ENCODE results near the gene TPSB2. TPM values are rescaled to one million over a fixed set of nuclear protein-coding genes. Genes with fewer than 3 reads are reported as not detected.

TPSB2 gene
- total RNA-seq, 1 donor: not detected

DNA sequence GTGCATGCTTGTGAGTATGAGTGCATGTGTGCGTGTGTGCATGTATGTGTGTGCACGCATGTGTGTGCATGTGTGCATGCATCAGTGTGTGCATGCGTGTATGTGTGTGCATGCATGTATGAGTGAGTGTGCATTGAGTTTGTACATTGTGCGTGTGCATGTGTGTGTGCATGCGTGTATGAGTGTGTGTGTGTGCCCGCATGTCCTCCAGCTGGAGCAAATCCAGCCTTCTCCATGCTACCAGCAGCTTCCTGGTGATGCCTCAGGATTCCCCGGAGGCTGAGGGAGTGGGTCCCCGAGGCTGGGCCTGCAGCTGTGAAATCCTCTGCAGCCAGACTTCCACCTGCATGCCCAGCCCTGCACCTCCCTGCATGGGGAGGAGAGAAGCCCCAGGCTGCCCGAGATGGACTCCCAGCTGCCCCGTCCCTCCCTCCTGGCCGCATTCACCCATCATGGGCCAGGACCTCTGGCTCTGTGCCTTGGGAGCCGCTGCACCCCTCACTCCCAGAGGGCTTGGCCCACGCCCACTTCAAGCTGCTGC lies 35.2 kb upstream of the TPSB2 start:
- no peak for TF ChIP-seq CTCF (IDR thresholded peaks at IDR 0.05; ENCODE audit: insufficient read depth, low read length)
- DNase-seq (ENCODE audit: low read depth): no peak
- no peak overlapping the region for H3K4me3 ChIP-seq (ENCODE audit: low read depth, low read length)

GRCh38 chr16:1264345-1265089 lies 34.5 kb upstream of the TPSB2 start:
- no peak overlapping the region for H3K4me3 ChIP-seq (ENCODE audit: low read depth, low read length)
- no peak for DNase-seq (ENCODE audit: low read depth)
- TF ChIP-seq CTCF (IDR thresholded peaks at IDR 0.05; ENCODE audit: insufficient read depth, low read length): no peak

DNA sequence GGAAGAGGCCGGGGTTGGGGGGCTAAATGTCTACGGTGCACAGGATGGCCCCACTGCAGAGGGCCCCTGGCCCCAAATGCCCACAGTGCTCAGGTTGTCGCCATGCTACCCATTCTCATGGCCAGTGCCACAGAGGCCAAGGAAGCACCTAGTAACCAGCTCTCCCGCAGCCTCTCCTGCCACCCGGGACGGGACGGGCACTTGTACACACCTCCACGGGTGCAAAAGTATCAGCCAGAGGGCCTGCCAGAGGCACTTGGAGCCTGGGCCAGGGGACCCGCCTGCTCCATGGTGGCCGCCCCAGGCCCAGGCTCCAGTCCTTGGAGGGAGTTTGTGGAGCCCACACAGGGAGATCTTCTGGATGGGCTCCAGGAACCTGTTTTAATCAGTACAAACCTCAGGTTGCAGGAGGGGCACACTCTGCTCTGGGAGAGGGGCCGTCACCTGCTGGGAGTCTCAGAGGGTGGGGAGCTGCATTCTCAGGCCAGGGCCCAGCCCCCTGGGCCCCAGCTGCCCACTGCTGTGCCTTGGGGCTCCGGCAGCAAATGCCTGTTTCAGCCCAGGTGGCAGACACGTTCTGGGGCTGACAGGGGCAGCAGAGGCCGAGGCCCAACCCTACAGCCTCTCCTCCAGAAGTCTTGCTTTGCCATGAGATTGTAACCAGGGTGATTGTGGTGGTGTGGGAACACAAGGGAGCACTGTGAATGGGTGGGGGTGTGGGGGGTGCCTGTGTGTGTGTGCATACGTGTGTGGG lies 33.8 kb upstream of the TPSB2 start:
- no peak overlapping the region for H3K4me3 ChIP-seq (ENCODE audit: low read depth, low read length)
- no peak for DNase-seq (ENCODE audit: low read depth)
- no peak for TF ChIP-seq CTCF (IDR thresholded peaks at IDR 0.05; ENCODE audit: insufficient read depth, low read length)

DNA sequence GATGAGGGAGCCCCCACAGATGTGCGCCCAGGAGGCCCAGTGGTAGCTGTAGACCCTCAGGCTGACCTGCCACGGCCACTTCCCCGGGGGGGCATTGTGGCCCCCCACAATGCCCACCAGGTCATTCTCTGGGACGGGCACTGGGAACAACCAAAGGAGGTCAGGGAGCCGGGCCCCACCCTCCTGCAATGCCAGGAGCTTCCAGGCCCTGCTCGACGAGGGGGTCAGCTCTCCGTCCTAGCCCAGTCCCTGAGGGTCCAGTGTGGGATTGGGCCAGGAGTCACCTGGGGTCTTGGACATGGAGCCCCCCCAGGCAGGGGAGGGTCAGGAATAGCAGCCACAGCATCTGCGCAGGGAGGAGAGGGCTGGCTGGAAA lies 32.9 kb upstream of the TPSB2 start:
- H3K4me3 ChIP-seq (ENCODE audit: low read depth, low read length): no peak overlapping the region
- no peak for TF ChIP-seq CTCF (IDR thresholded peaks at IDR 0.05; ENCODE audit: insufficient read depth, low read length)
- no peak for DNase-seq (ENCODE audit: low read depth)

- no peak for TF ChIP-seq CTCF (IDR thresholded peaks at IDR 0.05; ENCODE audit: insufficient read depth, low read length)
- DNase-seq (ENCODE audit: low read depth): no peak
- no peak overlapping the region for H3K4me3 ChIP-seq (ENCODE audit: low read depth, low read length)
Measured at GRCh38 chr16:1262210-1262845, 32.3 kb upstream of the TPSB2 start.

DNA sequence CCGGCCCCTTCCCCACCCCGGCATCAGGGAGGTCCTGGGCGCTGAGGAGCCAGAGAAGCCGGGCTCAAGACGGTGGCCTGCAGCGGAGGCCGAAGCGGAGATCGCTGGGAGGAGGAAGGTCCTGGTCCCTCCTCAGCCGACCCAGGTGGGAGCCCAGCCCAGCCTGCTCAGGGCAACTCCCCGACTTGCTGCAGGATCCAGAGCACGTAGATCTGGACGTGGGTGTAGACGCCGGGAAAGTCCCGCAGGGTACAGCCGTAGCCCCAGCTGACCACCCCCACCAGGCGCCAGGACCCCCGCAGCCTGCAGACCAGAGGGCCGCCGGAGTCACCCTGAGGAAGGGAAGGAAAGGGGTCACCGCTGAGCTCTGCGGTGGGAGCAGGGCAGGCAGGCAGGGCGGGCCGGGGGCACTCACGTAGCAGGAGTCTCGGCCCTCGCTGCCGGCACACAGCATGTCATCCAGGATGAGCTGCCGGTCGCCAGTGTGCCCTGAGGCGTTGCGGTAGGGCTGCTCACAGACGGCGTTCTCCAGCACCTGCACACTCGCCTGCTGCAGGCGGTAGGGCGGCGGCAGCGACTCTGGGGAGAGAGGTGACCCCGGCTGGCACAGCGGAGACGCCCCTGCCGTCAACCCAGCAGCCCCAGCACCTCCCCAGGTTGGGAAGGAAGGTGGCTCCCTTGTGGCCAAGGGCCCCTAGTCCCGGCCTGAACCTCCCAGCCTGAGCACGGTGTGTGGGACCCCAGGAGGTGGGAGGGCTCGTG lies 31.3 kb upstream of the TPSB2 start:
- no peak overlapping the region for H3K4me3 ChIP-seq (ENCODE audit: low read depth, low read length)
- no peak for DNase-seq (ENCODE audit: low read depth)
- no peak for TF ChIP-seq CTCF (IDR thresholded peaks at IDR 0.05; ENCODE audit: insufficient read depth, low read length)
